MCF 10A (cell line): ENCODE measurements around the gene PYGL. TPM values are rescaled to one million over a fixed set of nuclear protein-coding genes. Genes with fewer than 3 reads are reported as not detected.

ENCODE experiments used
- BruUV-seq: library from RNA; stranded (reverse); fragments of 400-500 nt; replicated peaks from 2 replicates; lab custom pipeline; 2021; lab: Mats Ljungman, UMichigan
- CTCF ChIA-PET: fragments of 300-600 bp; sonication (Branson Sonifier 250); formaldehyde crosslinking; extraction: SDS; loops from one replicate; lab custom pipeline; 2021; ENCODE audit warnings: antibody characterized with exemption, inconsistent platforms; lab: Yijun Ruan, JAX
- POLR2A ChIA-PET: fragments of 300-600, 350-650 bp; sonication (Branson Sonifier 250); formaldehyde crosslinking; extraction: SDS; loops from one replicate; lab custom pipeline; 2020; ENCODE audit warnings: antibody characterized with exemption, inconsistent platforms; lab: Yijun Ruan, JAX
- DNase-seq: peaks from one replicate; pipeline ENCODE4 v3.0.0-alpha.2; 2018; ENCODE audit not compliant: unreplicated experiment
- H3K27ac Mint-ChIP-seq: one replicate; pipeline ENCODE4 v1.8.0; 2022; ENCODE audit warnings: mild to moderate bottlenecking, low read depth, mixed read lengths; ENCODE audit not compliant: unreplicated experiment
- H3K27me3 Mint-ChIP-seq: one replicate; pipeline ENCODE4 v1.8.0; 2022; ENCODE audit warnings: mixed read lengths; ENCODE audit not compliant: insufficient read depth, unreplicated experiment
- H3K36me3 Mint-ChIP-seq: one replicate; pipeline ENCODE4 v1.8.0; 2022; ENCODE audit warnings: mild to moderate bottlenecking, moderate library complexity, mixed read lengths; ENCODE audit not compliant: insufficient read depth, unreplicated experiment
- H3K4me1 Mint-ChIP-seq: one replicate; pipeline ENCODE4 v1.8.0; 2022; ENCODE audit warnings: mixed read lengths; ENCODE audit not compliant: insufficient read depth, unreplicated experiment
- H3K4me3 Mint-ChIP-seq: one replicate; pipeline ENCODE4 v1.8.0; 2022; ENCODE audit warnings: mild to moderate bottlenecking, moderate library complexity, mixed read lengths; ENCODE audit not compliant: unreplicated experiment
- H3K9me3 Mint-ChIP-seq: one replicate; pipeline ENCODE4 v1.8.0; 2022; ENCODE audit warnings: mixed read lengths; ENCODE audit not compliant: unreplicated experiment
- intact Hi-C: fragments of 100-400 bp; cut with micrococcal nuclease; formaldehyde crosslinking; loops from 2 replicates; pipeline ENCODE4 v1.14.1; 2022
- total RNA-seq: library from RNA; stranded (reverse); gene quantifications from 2 replicates; pipeline ENCODE4 v1.2.3, GENCODE V29; 2022
- TF ChIP-seq, protein P1 (sequence below): fragments of 200-600 bp; IDR thresholded peaks from one replicate; pipeline ENCODE4 v1.8.0; 2022; ENCODE audit warnings: antibody characterized with exemption, mild to moderate bottlenecking; ENCODE audit not compliant: unreplicated experiment

PYGL gene
- total RNA-seq, 1 experiment from 2014 or later: 87.3 TPM

DNA sequence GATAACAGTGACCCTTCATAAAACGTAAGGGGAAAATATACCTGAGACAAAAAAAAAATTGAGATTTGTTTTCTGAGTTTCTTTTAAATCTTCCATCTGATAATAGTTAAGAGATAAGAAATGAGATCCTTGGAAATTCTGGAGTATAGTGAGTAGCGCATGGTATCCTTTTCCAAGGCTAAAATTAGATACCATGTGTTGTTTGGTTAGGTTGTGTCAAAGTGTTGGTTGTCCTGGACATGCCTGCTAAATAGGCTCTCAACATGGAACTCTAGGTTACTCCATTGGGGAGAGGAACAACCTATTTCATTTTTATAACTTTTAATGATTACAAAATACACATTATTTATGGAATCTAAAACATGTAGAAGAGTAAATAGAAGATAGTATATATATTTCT lies 14.8 kb downstream of the PYGL start:
- BruUV-seq: no TSS peak
- intact Hi-C loops: no loop called here
- H3K27ac Mint-ChIP-seq: no peak overlapping the region
- H3K9me3 Mint-ChIP-seq: no peaks in the 10 kb centered on the region
- H3K4me1 Mint-ChIP-seq: no peaks in the 10 kb centered on the region
- TF ChIP-seq, protein P1, sequence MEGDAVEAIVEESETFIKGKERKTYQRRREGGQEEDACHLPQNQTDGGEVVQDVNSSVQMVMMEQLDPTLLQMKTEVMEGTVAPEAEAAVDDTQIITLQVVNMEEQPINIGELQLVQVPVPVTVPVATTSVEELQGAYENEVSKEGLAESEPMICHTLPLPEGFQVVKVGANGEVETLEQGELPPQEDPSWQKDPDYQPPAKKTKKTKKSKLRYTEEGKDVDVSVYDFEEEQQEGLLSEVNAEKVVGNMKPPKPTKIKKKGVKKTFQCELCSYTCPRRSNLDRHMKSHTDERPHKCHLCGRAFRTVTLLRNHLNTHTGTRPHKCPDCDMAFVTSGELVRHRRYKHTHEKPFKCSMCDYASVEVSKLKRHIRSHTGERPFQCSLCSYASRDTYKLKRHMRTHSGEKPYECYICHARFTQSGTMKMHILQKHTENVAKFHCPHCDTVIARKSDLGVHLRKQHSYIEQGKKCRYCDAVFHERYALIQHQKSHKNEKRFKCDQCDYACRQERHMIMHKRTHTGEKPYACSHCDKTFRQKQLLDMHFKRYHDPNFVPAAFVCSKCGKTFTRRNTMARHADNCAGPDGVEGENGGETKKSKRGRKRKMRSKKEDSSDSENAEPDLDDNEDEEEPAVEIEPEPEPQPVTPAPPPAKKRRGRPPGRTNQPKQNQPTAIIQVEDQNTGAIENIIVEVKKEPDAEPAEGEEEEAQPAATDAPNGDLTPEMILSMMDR: no peak
- peaks cover 68% of the 10 kb centered on the region for H3K36me3 Mint-ChIP-seq
- H3K4me3 Mint-ChIP-seq: no peak overlapping the region
- no peak for DNase-seq
- H3K27me3 Mint-ChIP-seq: no peaks in the 10 kb centered on the region
- POLR2A ChIA-PET: no interaction called here
- CTCF ChIA-PET: no interaction called here

DNA sequence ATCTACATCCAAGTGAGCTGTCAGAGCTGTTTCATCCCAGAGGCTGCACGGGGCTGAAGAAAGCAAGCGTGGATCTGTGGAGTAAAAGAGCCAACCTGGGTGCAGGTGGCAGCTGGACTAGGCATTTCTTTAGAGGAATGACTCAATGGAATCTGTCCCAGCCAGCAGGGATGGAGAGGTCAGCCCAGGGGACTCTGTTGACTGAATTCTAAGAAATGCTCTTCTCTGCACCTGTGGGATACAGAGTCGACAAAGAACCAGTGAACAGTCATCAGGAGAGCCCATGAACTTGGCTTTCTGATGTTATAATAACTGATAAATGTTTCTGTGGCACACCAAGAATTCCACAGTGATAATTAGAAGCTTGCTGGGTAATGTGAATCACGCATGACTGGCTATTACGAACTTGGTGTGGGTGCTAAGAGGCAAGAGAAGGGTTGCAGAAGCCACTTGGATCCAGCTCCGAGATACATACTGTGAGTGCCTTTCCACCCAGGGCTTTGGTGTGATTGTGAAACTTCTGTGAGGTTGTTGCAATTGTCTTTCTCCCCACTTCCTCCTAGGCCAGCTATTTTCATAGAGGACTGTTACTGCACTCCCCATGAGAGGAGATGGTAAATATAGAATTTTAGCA lies 16.2 kb downstream of the PYGL start:
- TF ChIP-seq, protein P1: no peak
- no peak overlapping the region for H3K4me3 Mint-ChIP-seq
- no peaks in the 10 kb centered on the region for H3K4me1 Mint-ChIP-seq
- peak; percentile 49 for DNase-seq
- H3K9me3 Mint-ChIP-seq: no peaks in the 10 kb centered on the region
- BruUV-seq: no TSS peak
- ChIA-PET POLR2A (interaction anchor here (0.9 to 1.6 kb wide), 3 partner anchors 9 to 16 kb away, joined by 3 to 7 read pairs (median 4); partner anchors contain the start of gene PYGL), CTCF (interaction anchor here (0.6 kb wide), 1 partner anchor 70 kb away, joined by 3 read pairs; no protein-coding TSS in a partner anchor)
- H3K27me3 Mint-ChIP-seq: no peaks in the 10 kb centered on the region
- intact Hi-C loops: no loop called here
- H3K27ac Mint-ChIP-seq: peak overlapping the region; percentile 27
- H3K36me3 Mint-ChIP-seq: peaks cover 68% of the 10 kb centered on the region

DNA sequence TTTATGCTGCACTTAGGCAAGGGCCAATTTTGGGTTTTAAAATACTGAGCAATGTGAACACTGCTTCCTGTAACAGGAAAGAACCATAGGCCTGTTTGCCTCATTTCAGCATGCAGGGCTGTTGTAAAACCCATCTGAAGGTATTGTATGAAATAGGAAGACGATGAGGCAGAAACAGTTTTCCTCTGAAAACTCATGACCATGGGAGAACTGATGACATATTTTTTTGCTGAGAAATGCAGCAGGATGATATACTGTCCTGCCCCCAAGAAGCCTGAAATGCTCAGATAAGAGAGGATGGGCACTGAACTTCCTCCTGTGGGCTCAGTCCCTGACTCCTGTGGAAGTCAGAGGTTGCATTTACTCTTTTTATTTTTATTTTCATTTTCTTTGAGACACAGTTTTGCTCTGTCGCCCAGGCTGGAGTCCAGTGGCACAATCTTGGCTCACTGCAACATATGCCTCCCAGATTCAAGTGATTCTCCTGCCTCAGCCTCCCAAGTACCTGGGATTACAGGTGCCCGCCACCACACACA lies 17.4 kb downstream of the PYGL start:
- CTCF ChIA-PET: no interaction called here

DNA sequence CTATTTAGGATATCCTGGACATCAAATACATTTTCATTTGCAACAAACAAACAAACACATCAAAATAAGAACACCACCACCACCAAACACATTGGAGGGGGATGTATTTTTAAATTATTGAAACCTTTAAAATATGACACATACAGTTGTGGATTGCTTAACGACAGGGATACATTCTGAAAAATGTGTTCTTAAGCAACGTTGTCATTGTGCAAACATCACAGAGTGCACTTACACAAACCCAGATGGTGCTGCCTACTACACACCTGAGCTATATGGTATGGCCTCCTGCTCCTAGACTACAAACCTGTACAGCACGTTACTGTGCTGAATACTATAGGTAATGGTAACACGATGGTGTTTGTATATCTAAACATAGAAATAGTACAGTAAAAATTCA lies 19.4 kb downstream of the PYGL start:
- H3K27me3 Mint-ChIP-seq: no peaks in the 10 kb centered on the region
- TF ChIP-seq, protein P1: no peak
- intact Hi-C loops: no loop called here
- H3K4me3 Mint-ChIP-seq: no peak overlapping the region
- peaks cover 8% of the 10 kb centered on the region for H3K4me1 Mint-ChIP-seq
- no TSS peak for BruUV-seq
- H3K9me3 Mint-ChIP-seq: no peaks in the 10 kb centered on the region
- ChIA-PET CTCF (interaction anchor here (0.7 to 1.3 kb wide), 3 partner anchors 31 to 98 kb away, joined by 3 to 6 read pairs (median 4); no protein-coding TSS in a partner anchor), POLR2A (interaction anchor here (0.5 to 2.3 kb wide), 5 partner anchors 12 to 238 kb away, joined by 3 to 7 read pairs (median 4); partner anchors contain the start of gene PYGL)
- no peak overlapping the region for H3K27ac Mint-ChIP-seq
- DNase-seq: peak; percentile 39
- H3K36me3 Mint-ChIP-seq: peaks cover 64% of the 10 kb centered on the region

More for the DNA sequence above, 17.4 kb downstream of the PYGL start:
- intact Hi-C loops: no loop called here
- TF ChIP-seq, protein P1: no peak
- POLR2A ChIA-PET: interaction anchor here (2.1 kb wide), 1 partner anchor 22 kb away, joined by 4 read pairs; no protein-coding TSS in a partner anchor
- Mint-ChIP-seq H3K27ac (no peak overlapping the region), H3K4me1 (no peaks in the 10 kb centered on the region), H3K27me3 (no peaks in the 10 kb centered on the region), H3K36me3 (peaks cover 68% of the 10 kb centered on the region), H3K9me3 (no peaks in the 10 kb centered on the region), H3K4me3 (no peak overlapping the region)
- no TSS peak for BruUV-seq
- DNase-seq: no peak
